ENCODE measurements around the gene MASTL.

GRCh38 chr10:27203806-27204205, 48.7 kb downstream of the MASTL start:
- TF ChIP-seq CTCF (tag by site-specific recombination; IDR thresholded peaks at IDR 0.05), result no peak
- TF ChIP-seq ZNF335 (tag by site-specific recombination; conservative IDR thresholded peaks at IDR 0.05), result no peak
- TF ChIP-seq HIC1 (tag by site-specific recombination; IDR thresholded peaks at IDR 0.05), result no peak
- TF ChIP-seq ZSCAN18 (tag by site-specific recombination; IDR thresholded peaks at IDR 0.05), result no peak
- no peak for TF ChIP-seq ZBTB21 (tag by site-specific recombination; IDR thresholded peaks at IDR 0.05)
- no peak for TF ChIP-seq ZNF518A (tag by site-specific recombination; conservative IDR thresholded peaks at IDR 0.05; ENCODE audit: low read depth)
- TF ChIP-seq KLF1 (tag by site-specific recombination; IDR thresholded peaks at IDR 0.05), result no peak
- no peak for TF ChIP-seq TCF7L2 (IDR thresholded peaks at IDR 0.05; ENCODE audit: borderline replicate concordance, low read depth, low read length)
- TF ChIP-seq ZNF112 (tag by site-specific recombination; IDR thresholded peaks at IDR 0.05), result no peak
- no peak for TF ChIP-seq ZBTB11 (tag by site-specific recombination; conservative IDR thresholded peaks at IDR 0.05; ENCODE audit: low read depth)
- no peak for TF ChIP-seq REST (tag by site-specific recombination; IDR thresholded peaks at IDR 0.05)
- no peak for TF ChIP-seq ZNF660 (tag by site-specific recombination; IDR thresholded peaks at IDR 0.05)

Measured in HEK293 (cell line).